ENCODE measurements around the gene PEX19. TPM values are rescaled to one million over a fixed set of nuclear protein-coding genes. Genes with fewer than 3 reads are reported as not detected.

The PEX19 gene, protein sequence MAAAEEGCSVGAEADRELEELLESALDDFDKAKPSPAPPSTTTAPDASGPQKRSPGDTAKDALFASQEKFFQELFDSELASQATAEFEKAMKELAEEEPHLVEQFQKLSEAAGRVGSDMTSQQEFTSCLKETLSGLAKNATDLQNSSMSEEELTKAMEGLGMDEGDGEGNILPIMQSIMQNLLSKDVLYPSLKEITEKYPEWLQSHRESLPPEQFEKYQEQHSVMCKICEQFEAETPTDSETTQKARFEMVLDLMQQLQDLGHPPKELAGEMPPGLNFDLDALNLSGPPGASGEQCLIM
- total RNA-seq (60.3 and 74.4 TPM in 2 replicates), polyA plus RNA-seq (37.7 and 39.3 TPM in 2 replicates)

DNA sequence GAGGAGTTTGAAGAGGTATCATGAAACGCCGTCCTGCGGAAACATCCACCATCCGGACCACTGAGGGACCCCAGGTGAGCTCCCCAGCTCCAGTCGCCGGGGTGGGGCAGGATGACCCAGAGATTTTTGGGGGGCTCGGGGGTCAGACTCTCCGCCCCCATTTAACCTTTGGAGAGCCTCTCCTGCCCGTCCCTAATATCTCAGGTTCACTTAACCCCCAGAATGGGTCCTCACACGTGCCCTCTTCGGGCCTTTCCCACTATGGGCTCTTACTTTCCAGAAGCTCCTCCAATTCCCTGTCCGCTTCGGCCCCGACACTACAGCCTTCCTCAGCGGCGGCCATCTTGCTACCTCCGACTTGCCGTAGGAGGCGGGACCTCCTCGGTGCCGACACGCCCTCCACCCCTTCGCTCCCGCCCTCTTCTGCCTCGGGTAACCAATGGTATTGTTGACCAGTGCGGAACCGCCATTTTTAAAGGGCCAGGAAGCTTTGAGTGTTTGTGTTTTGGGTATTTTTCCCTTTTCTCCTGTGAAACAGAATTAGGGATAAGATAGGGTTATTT, at the start of gene PEX19:
PEX19 (minus strand) TSS at position 352 of the 563 bp plus-strand sequence; CDS start at position 343, 9 bp downstream.
- Histone ChIP-seq H3K79me2 (peaks cover 19% of the 10 kb centered on the region), H3K36me3 (replicated peaks; ENCODE audit: insufficient read depth, low read depth) (no peaks in the 10 kb centered on the region), H3K4me2 (peak within 1 kb of the TSS; percentile 86), H3K27ac (peak within 1 kb of the TSS; percentile 88), H2AFZ (peak within 1 kb of the TSS; percentile 85), H3K9me2 (replicated peaks; ENCODE audit: insufficient read depth) (no peaks in the 10 kb centered on the region), H3K27me3 (no peaks in the 10 kb centered on the region), H3K4me1 (ENCODE audit: insufficient read depth) (peaks cover 11% of the 10 kb centered on the region), H3K4me3 (peak within 1 kb of the TSS; percentile 55), H4K20me1 (ENCODE audit: insufficient read depth, poor library complexity, severe bottlenecking) (no peaks in the 10 kb centered on the region), H3K9me3 (ENCODE audit: low read depth) (no peaks in the 10 kb centered on the region)
- under 1% methylated on average over 26 of the region's 27 CpGs for WGBS (ENCODE audit: low lambda C conversion rate, missing lambda C conversion rate)
- TF ChIP-seq, protein P1, sequence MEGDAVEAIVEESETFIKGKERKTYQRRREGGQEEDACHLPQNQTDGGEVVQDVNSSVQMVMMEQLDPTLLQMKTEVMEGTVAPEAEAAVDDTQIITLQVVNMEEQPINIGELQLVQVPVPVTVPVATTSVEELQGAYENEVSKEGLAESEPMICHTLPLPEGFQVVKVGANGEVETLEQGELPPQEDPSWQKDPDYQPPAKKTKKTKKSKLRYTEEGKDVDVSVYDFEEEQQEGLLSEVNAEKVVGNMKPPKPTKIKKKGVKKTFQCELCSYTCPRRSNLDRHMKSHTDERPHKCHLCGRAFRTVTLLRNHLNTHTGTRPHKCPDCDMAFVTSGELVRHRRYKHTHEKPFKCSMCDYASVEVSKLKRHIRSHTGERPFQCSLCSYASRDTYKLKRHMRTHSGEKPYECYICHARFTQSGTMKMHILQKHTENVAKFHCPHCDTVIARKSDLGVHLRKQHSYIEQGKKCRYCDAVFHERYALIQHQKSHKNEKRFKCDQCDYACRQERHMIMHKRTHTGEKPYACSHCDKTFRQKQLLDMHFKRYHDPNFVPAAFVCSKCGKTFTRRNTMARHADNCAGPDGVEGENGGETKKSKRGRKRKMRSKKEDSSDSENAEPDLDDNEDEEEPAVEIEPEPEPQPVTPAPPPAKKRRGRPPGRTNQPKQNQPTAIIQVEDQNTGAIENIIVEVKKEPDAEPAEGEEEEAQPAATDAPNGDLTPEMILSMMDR (IDR thresholded peaks at IDR 0.05; ENCODE audit: poor library complexity) = no peak
- TF ChIP-seq EZH2phosphoT487 (IDR thresholded peaks at IDR 0.05; ENCODE audit: low read depth, severe bottlenecking, unreplicated experiment) (no peak), EZH2 (IDR thresholded peaks at IDR 0.05; ENCODE audit: borderline replicate concordance) (no peak)
- DNase-seq (ENCODE audit: low spot score) = peak; percentile 94

DNA sequence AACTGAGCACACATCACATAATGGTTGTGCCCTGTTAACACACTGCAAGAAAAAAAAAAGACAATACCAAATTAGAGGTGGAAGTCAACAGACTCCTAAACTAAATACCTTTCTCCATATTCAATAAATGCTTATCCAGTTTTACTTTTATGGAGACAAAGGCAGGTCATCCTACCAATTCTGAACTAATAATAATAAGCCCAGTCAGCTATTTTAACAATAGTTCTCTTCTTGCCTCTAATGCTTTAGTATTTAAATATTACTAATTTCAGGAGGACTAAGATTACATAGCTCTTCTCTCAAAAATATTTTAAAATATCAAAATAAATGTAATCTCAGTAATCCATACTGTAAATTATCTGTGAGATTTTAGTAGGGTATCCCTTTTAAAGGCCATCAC, 47.6 kb upstream of the PEX19 start:
- TF ChIP-seq, protein P1 (IDR thresholded peaks at IDR 0.05; ENCODE audit: poor library complexity) = no peak
- TF ChIP-seq EZH2phosphoT487 (IDR thresholded peaks at IDR 0.05; ENCODE audit: low read depth, severe bottlenecking, unreplicated experiment) = no peak
- TF ChIP-seq EZH2 (IDR thresholded peaks at IDR 0.05; ENCODE audit: borderline replicate concordance) = no peak
- Histone ChIP-seq H3K36me3 (replicated peaks; ENCODE audit: insufficient read depth, low read depth) (peaks cover 3% of the 10 kb centered on the region), H3K4me3 (no peak overlapping the region), H3K9me2 (replicated peaks; ENCODE audit: insufficient read depth) (no peaks in the 10 kb centered on the region), H4K20me1 (ENCODE audit: insufficient read depth, poor library complexity, severe bottlenecking) (peaks cover 3% of the 10 kb centered on the region), H3K27me3 (no peaks in the 10 kb centered on the region), H2AFZ (no peak overlapping the region), H3K4me2 (no peak overlapping the region), H3K9me3 (ENCODE audit: low read depth) (no peaks in the 10 kb centered on the region), H3K4me1 (ENCODE audit: insufficient read depth) (no peaks in the 10 kb centered on the region), H3K79me2 (peaks cover 70% of the 10 kb centered on the region), H3K27ac (no peak overlapping the region)
- no peak for DNase-seq (ENCODE audit: low spot score)

DNA sequence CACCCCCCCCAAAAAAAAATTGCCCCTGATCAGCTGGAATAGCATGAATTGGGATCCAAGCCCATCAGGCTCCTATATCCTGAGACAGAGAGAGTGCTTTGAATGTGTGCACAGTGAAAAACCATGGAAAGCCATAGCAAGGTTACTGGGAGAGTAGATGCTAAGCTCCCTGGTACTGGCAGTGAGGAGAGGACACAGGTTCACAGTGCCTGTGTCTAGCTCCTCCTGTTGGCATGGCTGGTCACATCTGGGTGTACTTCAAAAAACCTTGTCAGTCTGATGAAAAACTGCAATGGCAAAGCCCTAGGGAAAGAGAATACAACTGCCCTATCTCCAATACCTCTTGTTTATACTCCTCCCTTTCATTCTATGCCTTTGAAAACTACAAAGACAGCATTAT, 45.2 kb upstream of the PEX19 start:
- Histone ChIP-seq H4K20me1 (ENCODE audit: insufficient read depth, poor library complexity, severe bottlenecking) (peaks cover 3% of the 10 kb centered on the region), H3K27me3 (no peaks in the 10 kb centered on the region), H3K9me3 (ENCODE audit: low read depth) (no peaks in the 10 kb centered on the region), H3K27ac (no peak overlapping the region), H3K4me2 (no peak overlapping the region), H3K79me2 (peaks cover 68% of the 10 kb centered on the region), H3K9me2 (replicated peaks; ENCODE audit: insufficient read depth) (no peaks in the 10 kb centered on the region), H3K4me1 (ENCODE audit: insufficient read depth) (no peaks in the 10 kb centered on the region), H3K4me3 (no peak overlapping the region), H3K36me3 (replicated peaks; ENCODE audit: insufficient read depth, low read depth) (peaks cover 5% of the 10 kb centered on the region), H2AFZ (no peak overlapping the region)
- no peak for DNase-seq (ENCODE audit: low spot score)
- TF ChIP-seq EZH2phosphoT487 (IDR thresholded peaks at IDR 0.05; ENCODE audit: low read depth, severe bottlenecking, unreplicated experiment) = no peak
- TF ChIP-seq, protein P1 (IDR thresholded peaks at IDR 0.05; ENCODE audit: poor library complexity) = no peak
- no peak for TF ChIP-seq EZH2 (IDR thresholded peaks at IDR 0.05; ENCODE audit: borderline replicate concordance)
